DMS79 treated with DMSO at 0.1 percent for 48 hours (cell line): ENCODE data around the gene FAT1.

Experiments
- DNase-seq: peaks from one replicate; lab custom pipeline; 2025; lab: John Stamatoyannopoulos, UW

FAT1 gene

DNA sequence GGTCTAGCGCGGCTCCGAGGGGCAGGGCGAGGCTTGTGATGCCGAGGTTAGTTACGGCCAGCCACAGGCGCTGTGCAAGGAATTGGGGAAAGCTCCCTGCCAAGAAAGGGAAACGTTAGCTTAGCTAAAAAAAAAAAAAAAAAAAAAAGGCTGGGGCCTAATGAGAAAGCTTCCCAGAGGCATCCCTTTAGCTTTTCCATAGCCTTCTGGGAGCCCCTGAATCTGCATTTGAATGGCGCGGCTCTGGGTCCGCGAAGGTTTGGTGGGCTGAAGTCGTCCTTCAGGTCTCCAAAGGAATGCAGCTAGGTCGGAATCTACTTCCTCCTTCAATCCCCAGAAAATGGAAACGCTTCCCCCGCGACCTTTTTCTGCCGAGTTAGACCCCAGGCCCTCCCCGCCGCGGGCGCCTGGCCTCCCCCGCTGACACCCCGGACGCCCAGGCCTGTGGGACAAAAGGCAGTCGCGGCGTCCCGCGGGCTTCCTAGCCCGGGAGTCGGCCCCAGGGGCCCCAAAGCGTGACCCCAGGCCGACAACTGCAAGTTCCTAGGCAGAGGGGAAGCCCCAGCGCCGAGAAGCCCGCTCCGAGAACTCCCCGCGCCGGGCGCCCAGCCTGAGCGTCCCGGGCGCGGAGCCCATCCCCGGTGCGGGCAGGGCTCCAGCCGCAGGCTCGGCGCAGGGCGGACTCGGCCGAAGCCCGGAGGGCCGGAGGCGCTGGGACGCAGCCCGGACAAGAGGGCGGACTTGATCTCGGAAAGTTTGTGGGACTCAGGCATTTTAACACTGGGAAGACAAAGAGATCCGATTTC is 605 bp upstream of the FAT1 start:
- DNase-seq: no peak

DNA sequence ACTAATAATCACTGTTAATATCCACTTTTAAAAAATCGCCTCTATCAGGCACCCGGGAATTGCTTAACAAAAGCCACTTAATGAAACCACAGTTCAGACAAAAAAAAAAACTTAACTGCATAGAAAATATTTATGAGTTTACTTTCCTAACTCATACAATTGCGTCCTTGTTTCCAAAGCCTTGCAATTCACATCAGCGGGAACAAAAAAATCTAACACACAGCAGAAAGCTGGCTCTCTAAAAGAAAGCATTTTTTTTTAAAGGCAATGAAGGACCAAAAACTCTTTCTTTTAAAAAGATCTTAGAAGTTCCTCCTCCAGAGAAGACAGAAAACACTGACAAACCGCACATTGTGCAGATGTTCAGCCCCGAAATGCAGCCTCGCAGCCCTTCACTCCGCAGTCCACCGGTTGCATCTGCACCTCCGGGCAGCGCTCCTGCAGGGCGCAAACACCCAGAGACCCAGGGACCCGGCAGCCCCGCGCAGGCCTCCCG is 812 bp downstream of the FAT1 start:
- DNase-seq: no peak

DNA sequence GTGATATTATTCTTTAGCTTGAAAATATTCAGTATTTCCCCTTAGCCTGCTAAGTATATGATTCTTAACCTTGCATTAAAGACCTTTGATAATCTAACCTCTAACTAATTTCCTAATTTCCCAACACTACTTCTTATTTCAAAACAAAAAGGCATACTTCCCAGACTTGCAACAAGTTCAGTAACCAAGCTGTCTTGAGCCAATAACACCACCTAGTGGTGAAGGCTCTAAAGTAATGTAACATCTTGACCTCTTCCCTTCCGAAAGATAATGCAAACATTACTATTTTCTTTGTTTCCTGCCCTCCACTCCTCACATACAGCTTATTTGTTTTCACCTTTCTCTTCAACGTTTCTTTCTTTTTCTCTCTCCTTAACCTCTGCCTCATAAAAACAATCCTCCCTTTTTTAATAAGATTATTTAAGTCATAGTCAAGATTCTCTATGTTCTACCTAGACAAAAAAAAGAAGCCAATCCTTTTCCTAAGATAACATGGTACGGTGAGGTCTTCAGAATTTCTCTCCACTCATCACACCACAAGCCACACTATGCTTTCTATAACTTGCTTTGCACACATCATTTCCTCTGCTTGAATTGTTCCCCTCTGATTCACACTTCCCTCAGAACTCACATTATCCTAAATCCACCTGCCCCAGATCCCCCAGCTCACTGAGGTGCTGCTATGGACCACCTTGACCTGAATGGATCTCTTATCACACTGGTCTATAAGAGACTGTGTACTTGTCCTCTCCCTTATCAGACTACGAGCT is 3.5 kb downstream of the FAT1 start:
- DNase-seq: no peak

DNA sequence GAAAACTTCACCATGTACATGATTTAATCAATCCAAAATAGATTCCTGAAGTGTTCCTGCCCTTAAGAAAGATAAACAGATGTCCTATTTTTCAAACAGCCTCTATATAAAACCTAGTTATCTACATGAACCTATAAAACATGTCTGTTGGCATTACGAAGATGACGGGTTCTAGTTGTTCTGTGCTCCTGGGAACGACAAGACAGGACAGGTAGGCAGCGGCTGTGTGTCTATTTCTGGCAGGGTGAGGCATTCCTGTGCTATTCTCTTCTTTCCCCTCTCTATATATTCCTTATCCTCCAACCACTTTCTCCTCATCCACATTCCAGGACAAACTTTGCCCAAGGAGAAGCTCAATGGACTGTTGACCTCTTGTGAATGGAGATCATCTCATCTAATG is 6.1 kb downstream of the FAT1 start:
- DNase-seq: no peak

DNA sequence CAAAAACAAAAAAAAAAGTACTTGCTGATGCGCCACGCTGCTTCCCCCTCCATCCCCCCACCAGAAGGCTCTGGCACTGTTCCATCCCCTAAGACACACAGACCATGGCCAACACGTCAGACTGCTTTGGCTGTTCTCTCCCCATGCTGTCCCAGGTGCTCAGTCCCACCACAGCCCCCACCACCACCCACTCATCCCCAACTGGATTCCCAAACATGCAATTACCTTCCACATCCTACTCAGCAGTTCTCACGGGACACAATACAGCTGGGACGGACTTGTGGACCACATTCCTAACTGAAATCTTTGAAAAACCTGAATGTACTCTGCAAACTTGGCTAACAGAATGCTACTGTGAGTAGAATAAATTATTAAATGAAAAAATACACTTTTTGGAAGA is 8.6 kb downstream of the FAT1 start:
- no peak for DNase-seq

- no peak for DNase-seq
Observed at GRCh38 chr4:186714006-186714675, 9.5 kb downstream of the FAT1 start.

DNA sequence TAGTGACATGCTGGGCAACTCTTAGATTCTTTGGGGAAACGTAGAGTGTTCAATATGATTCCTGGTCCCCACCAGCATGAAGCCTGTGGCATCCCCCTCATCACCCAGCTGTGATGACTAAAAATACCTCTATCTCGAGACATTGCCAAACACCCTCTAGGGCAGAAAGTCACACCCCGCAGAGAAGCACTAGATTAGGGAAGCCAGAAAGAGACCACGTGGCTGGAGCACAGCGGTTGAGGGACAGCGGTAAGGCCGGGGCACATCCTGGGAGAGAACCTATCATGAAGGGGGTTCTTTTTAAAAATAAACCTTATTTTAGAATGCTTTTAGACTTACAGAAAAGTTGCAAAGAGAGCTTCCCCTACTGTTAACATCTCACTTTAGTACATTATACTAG is 11.0 kb downstream of the FAT1 start:
- no peak for DNase-seq

DNA sequence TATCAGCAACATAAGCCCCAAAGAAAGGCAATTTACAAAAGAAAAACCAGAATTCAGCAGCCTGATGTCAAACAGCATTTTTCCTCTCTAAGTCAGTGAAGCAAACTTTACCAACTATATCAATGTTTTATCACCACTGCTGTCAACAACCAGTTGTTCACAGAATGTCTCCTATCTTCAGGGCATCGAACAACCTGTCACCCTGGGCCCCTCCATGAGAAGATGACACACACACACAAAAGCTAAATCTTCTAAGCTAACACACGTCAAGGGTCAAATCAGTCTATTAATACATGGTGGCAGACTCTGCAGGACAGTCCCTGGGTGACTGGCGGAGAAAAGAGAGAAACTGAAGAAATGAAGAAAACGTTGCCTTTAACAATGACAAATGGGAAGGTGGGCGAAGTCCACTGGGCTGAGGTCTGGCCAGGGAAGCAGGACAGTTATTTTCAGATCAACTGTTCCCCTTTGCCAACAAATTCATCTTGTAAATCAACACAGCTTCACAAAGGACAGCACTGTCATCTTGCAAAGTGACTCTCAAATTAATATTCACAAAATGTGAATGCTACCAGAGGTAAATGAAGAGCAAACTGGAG is 13.0 kb downstream of the FAT1 start:
- DNase-seq: no peak

DNA sequence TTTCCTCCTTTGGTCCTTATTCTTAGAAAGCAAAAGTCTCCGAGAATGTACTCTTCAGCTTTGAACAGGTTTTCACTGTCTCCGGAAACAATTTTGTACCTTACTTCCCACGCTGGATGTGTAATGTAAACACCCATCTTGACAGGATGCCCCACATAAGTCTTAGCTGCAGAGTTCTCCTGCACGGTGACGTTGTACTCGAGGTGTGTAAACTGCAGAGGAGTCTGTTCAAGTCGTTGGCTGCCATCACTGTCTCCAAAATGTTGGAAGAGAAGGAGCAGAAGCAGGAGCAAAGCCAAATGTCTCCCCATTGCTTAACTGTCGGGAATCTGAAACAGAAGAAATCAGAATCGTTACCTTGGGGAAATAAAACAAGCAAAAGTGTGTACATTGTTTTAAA is 14.1 kb downstream of the FAT1 start:
- no peak for DNase-seq

- DNase-seq: no peak
Observed at GRCh38 chr4:186708554-186708953, 15.1 kb downstream of the FAT1 start.

GRCh38 chr4:186707996-186708395 is 15.7 kb downstream of the FAT1 start:
- DNase-seq: no peak

DNA sequence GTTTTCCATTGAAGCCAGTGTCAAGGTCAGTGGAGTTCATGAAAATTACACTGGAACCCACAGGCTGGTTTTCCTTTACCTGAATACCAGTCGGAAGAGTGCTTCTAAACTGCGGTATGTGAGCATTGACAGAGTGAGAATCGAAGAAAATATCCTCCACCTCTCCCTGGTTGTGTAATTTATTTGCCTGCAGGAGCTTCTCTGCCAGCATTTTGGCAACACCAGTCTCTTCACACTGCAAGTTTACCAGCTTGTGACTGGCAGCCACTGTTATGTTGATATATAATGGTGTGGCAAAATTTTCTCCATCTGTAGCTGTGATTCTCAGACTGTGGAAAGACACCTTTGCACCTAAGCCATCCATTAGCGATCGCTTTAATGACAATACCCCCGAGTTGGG is 16.1 kb downstream of the FAT1 start:
- DNase-seq: no peak

- DNase-seq: no peak
Observed at GRCh38 chr4:186704057-186704456, 19.6 kb downstream of the FAT1 start.

- DNase-seq: no peak
Observed at GRCh38 chr4:186703510-186703909, 20.1 kb downstream of the FAT1 start.

DNA sequence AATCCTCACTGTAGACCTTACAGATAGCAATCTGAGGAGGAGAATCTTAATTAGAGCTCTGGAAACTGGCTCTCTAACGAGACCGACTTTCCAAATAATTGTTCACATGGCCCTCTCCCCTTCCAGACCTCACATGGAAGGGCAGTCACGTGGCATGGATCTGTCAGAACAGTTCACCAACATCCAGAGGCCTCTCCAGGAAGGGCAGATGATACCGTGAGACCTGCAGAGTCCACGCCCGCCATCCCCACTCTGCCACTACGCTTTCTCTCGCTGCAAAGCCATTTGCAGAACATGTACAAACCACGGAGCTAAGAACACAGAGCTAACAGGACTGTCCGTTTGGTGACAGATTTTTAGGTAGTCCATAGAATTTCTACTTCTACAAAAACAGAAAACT is 20.7 kb downstream of the FAT1 start:
- no peak for DNase-seq

DNA sequence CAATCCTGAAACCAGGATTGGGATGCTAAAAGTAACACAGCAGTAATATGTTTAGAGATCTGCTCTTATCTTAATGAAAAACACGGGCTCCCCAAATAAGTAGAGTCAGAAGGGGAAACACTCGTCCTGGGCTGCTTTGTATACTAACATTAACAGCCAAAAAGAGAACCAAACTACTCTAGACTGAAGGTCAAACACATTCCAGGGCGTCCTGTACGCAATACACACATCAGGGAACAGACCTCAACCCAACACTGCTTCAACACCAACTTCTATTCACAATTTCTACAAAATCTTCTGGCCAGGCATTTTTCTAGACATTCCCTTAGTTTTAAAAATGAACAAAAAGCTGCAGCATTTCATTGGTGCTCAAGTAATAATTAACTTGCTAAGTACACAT is 21.4 kb downstream of the FAT1 start:
- no peak for DNase-seq

DNA sequence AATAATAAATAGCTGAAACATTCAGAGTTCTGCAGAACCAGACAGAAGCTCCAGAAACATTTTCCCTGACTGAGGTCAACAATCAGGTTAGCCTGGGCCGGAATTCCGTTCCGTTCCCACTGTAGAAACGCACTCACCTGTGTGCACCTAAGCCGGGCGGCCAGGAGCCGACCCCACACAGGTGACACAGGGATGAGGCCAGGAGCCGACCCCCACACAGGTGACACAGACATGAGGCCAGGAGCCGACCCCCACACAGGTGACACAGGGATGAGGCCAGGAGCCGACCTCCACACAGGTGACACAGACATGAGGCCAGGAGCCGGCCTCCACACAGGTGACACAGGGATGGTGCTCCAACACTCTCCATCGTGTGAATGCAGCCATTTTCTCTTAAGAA is 21.9 kb downstream of the FAT1 start:
- DNase-seq: no peak

DNA sequence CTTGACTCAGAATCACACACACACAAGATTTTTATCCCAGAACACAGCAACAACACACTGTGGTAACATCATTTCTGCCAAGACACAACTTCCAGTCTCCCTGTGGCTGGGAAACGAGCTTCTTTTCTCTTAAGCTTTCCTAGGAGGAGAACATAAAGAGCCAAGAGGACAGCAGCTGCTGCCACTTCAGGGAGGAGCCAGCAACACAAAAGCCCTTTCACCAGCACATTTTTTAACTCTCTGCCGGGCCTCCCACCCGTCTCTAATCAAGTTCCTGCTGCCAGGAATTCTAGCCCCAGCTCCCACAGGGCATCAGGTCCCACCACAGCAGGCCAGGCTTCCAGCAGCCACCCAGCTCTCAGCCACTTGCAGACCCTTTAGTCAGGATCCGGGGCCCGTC is 22.4 kb downstream of the FAT1 start:
- DNase-seq: no peak

DNA sequence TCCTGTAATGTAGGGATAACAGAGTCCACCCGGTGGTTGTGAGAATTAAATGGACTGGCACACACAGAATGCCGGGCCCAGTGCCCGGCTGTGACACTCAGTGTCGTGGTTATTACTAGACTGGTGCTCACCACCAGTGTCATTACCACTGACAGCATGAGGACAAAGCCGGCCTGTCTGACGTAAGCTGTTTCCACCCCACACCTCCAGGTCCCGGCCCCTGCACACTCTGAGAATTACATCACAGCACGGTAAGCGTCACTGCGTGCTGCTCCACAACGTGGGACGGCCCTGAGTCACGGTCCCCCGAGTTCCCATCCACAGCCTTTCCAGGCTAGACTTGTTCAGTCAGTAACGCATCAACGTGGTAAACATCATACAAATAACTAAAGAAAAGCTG is 22.9 kb downstream of the FAT1 start:
- no peak for DNase-seq

GRCh38 chr4:186699881-186700397 is 23.7 kb downstream of the FAT1 start:
- DNase-seq: no peak

GRCh38 chr4:186699298-186699697 is 24.4 kb downstream of the FAT1 start:
- no peak for DNase-seq

- no peak for DNase-seq
Observed at GRCh38 chr4:186698525-186698924, 25.1 kb downstream of the FAT1 start.
